ENCODE measurements around the gene MRPL36.

Gene MRPL36

DNA sequence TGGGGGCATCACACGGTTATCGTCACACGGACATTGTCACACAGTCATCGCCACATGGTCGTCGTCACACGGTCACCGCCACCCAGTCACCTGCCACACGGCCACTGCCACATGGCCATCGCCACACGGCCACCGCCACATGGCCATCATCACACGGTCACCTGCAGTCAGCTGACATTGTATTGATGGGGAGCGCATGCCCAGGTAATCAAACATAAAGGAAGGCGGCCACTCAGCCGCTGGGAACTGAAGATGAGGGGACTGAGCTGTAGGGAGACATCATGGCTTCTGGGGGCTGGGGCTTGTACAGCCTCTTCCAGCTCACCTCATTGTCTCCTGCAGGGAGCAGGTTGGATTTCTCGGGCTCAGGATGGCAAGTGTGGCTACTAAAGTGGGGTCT is 49.2 kb downstream of the MRPL36 start:
- H3K27ac ChIP-seq: no peak overlapping the region
- peak; percentile 40 for DNase-seq (ENCODE audit: low spot score)
- TF ChIP-seq, protein P1, sequence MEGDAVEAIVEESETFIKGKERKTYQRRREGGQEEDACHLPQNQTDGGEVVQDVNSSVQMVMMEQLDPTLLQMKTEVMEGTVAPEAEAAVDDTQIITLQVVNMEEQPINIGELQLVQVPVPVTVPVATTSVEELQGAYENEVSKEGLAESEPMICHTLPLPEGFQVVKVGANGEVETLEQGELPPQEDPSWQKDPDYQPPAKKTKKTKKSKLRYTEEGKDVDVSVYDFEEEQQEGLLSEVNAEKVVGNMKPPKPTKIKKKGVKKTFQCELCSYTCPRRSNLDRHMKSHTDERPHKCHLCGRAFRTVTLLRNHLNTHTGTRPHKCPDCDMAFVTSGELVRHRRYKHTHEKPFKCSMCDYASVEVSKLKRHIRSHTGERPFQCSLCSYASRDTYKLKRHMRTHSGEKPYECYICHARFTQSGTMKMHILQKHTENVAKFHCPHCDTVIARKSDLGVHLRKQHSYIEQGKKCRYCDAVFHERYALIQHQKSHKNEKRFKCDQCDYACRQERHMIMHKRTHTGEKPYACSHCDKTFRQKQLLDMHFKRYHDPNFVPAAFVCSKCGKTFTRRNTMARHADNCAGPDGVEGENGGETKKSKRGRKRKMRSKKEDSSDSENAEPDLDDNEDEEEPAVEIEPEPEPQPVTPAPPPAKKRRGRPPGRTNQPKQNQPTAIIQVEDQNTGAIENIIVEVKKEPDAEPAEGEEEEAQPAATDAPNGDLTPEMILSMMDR (IDR thresholded peaks at IDR 0.05): no peak
- no peak overlapping the region for H3K4me3 ChIP-seq

DNA sequence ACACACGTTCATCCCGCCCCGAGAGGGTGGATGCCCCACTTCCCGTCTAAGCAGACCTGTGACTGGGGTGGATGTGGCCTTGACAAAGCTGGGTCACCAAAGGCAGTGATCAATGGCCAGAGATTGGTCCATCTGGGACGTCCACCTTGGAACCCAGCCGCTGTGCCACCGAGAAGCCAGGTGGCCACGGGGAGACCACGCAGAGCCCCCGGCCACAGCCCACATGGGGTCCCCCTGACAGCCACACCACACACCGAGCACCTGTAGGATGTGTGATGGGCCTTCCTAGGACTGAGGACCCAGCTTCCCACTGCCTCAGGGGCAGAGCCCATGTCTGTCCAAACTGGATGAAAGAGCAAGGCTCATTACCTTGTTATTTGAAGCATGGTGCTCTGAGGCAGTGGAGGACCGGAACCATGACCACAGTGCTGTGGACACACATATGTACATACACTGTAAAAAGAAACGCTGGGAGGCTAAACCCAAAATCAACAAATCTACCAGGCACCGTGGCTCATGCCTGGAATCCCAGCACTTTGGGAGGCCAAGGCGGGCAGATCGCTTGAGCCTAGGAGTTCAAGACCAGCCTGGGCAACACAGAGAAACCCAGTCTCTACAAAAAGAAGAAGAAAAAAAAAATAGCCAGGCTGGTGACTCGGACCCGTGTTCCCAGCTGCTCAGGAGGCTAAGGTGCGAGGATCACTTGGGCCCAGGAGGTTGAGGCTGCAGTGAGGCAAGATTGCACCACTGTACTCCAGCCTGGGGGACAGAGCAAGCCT is 50.1 kb downstream of the MRPL36 start:
- peak; percentile 60 for DNase-seq (ENCODE audit: low spot score)
- TF ChIP-seq, protein P1 (IDR thresholded peaks at IDR 0.05): no peak

DNA sequence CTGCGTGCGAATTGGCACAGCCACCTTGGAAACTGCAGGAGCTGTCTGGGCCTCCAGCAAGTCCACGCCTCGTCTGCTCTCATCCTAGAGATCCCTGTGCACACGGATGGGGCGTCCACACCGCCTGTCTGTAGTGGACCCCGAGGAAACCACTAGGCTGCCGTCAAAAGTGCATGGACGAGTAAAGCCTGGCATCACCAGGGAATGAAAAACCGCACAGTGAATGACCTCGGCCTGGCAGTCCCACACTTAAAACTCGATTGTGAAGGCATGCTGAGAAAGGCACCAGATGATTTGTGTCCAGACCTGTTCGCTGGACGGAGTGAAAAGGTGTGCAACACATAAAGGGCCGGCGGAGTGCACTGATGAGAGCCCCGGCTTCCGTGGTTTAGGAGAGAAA is 50.8 kb downstream of the MRPL36 start:
- H3K27ac ChIP-seq: no peak overlapping the region
- TF ChIP-seq, protein P1 (IDR thresholded peaks at IDR 0.05): no peak
- H3K4me3 ChIP-seq: no peak overlapping the region
- peak; percentile 41 for DNase-seq (ENCODE audit: low spot score)

More for the DNA sequence above, 50.1 kb downstream of the MRPL36 start:
- H3K4me3 ChIP-seq: no peak overlapping the region
- H3K27ac ChIP-seq: no peak overlapping the region

Measured in coronary artery (tissue), 2 donors.